GM12878 (cell line): ENCODE measurements around the gene MEGF11.

Experiments
- ATF3 ChIP-seq: IDR thresholded peaks from 2 replicates; pipeline ENCODE4 v1.6.1; 2011; ENCODE audit warnings: low read depth, mild to moderate bottlenecking, low read length, moderate library complexity, borderline replicate concordance; ENCODE audit errors: extremely low read depth
- ATF7 ChIP-seq: fragments of 450-650 bp; IDR thresholded peaks from 2 replicates; pipeline ENCODE4 v1.6.1; 2016; ENCODE audit warnings: low read depth, mild to moderate bottlenecking
- CBFB ChIP-seq: IDR thresholded peaks from 2 replicates; pipeline ENCODE4 v1.6.1; 2016; ENCODE audit warnings: antibody characterized with exemption, low read depth
- CEBPB ChIP-seq, 2 experiments: fragments of 150-350 bp in 1 of 2; IDR thresholded peaks; 2 replicates each; pipeline ENCODE4 v1.6.1; 2012 to 2014; ENCODE audit warnings: low read depth in 2 of 2, low read length in 2 of 2, borderline replicate concordance in 1 of 2, inconsistent platforms in 1 of 2
- CTCF ChIP-seq, 3 experiments: IDR thresholded peaks in 2 of 3; conservative IDR thresholded peaks in 1 of 3; 2 replicates each; pipeline ENCODE4 v1.5.1; 2011; ENCODE audit warnings: low read depth in 3 of 3, low read length in 3 of 3, mild to moderate bottlenecking in 3 of 3, control low read depth in 2 of 3, moderate library complexity in 2 of 3, inconsistent platforms in 1 of 3, mixed read lengths in 1 of 3; ENCODE audit not compliant: control insufficient read depth in 2 of 3, insufficient read depth in 1 of 3; ENCODE audit errors: extremely low read depth in 1 of 3
- EP300 ChIP-seq, 2 experiments: fragments of 150-350 bp in 1 of 2; IDR thresholded peaks; 2 replicates each; pipeline ENCODE4 v1.6.1; 2011 to 2012; ENCODE audit warnings: low read depth in 2 of 2, low read length in 2 of 2, borderline replicate concordance in 1 of 2, improper control_type of control experiment in 1 of 2, inconsistent platforms in 1 of 2; ENCODE audit not compliant: control insufficient read depth in 1 of 2
- ESRRA ChIP-seq: IDR thresholded peaks from 2 replicates; pipeline ENCODE4 v1.6.1; 2012; ENCODE audit warnings: mild to moderate bottlenecking, low read length, improper control_type of control experiment
- GABPA ChIP-seq: IDR thresholded peaks from 2 replicates; pipeline ENCODE4 v1.6.1; 2014; ENCODE audit warnings: antibody characterized with exemption, low read depth, mild to moderate bottlenecking, inconsistent platforms
- IKZF2 ChIP-seq, 2 experiments: fragments of 450-650 bp; IDR thresholded peaks; 2 replicates each; pipeline ENCODE4 v1.6.1; 2017; ENCODE audit warnings: mild to moderate bottlenecking in 2 of 2, moderate library complexity in 2 of 2
- POLR2A ChIP-seq: IDR thresholded peaks from 2 replicates; pipeline ENCODE4 v1.6.1; 2011; ENCODE audit warnings: low read depth, mild to moderate bottlenecking, low read length
- SUZ12 ChIP-seq: fragments of 200-600 bp; sonication (generic); IDR thresholded peaks from one replicate; pipeline ENCODE4 v1.6.1; 2018; ENCODE audit warnings: antibody characterized with exemption, mild to moderate bottlenecking; ENCODE audit not compliant: unreplicated experiment
- TCF12 ChIP-seq: IDR thresholded peaks from 2 replicates; pipeline ENCODE4 v1.6.1; 2011; ENCODE audit warnings: low read depth, mild to moderate bottlenecking, low read length
- ZNF274 ChIP-seq: IDR thresholded peaks from one replicate; pipeline ENCODE4 v1.8.0; 2011; ENCODE audit not compliant: insufficient read length, insufficient read depth
- TF ChIP-seq, protein P1 (sequence below): fragments of 450-650 bp; IDR thresholded peaks from 2 replicates; pipeline ENCODE4 v1.6.1; 2017; ENCODE audit warnings: borderline replicate concordance

DNA sequence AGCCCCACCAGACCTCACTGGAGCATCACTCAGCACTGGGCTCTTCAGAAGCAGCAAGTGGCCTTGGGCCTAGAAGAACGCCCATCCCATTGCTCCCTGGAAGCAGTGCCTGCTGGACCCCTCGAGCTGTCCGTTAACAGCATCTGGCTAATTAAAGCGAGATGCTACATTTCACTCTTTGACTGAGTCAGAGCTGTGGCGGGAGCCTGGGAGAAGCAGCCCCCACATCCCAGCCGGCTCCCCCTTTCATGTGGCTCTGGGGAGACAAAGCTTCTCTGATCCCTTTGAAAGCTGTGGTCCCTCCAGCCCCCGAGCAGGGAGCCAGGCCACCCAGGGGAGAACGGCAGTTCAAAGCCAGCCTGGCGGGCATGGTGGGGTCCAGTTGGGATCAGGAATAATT, 103.7 kb downstream of the MEGF11 start:
- TF ChIP-seq POLR2A (no peak), EP300 (IDR thresholded peaks at IDR 0.05; ENCODE audit: borderline replicate concordance in 1 of 2, control insufficient read depth in 1 of 2, low read depth in 2 of 2, low read length in 2 of 2) (no peak), ESRRA (no peak), SUZ12 (no peak), CTCF (IDR thresholded peaks at IDR 0.05 in 2 of 3, conservative IDR thresholded peaks at IDR 0.05 in 1 of 3; ENCODE audit: control insufficient read depth in 2 of 3, extremely low read depth in 1 of 3, insufficient read depth in 1 of 3, low read depth in 3 of 3, low read length in 3 of 3) (no peak), ATF3 (no peak), TCF12 (no peak), ATF7 (no peak), GABPA (no peak), IKZF2 (IDR thresholded peaks at IDR 0.05) (no peak), CBFB (no peak), ZNF274 (no peak), CEBPB (IDR thresholded peaks at IDR 0.05; ENCODE audit: borderline replicate concordance in 1 of 2, low read depth in 2 of 2, low read length in 2 of 2) (no peak)
- TF ChIP-seq, protein P1, sequence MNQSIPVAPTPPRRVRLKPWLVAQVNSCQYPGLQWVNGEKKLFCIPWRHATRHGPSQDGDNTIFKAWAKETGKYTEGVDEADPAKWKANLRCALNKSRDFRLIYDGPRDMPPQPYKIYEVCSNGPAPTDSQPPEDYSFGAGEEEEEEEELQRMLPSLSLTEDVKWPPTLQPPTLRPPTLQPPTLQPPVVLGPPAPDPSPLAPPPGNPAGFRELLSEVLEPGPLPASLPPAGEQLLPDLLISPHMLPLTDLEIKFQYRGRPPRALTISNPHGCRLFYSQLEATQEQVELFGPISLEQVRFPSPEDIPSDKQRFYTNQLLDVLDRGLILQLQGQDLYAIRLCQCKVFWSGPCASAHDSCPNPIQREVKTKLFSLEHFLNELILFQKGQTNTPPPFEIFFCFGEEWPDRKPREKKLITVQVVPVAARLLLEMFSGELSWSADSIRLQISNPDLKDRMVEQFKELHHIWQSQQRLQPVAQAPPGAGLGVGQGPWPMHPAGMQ: no peak
